Mesendoderm (in vitro differentiated cells): ENCODE measurements around the gene USH2A.

Source experiments
- DNase-seq: peaks from one replicate; pipeline ENCODE4 v3.0.0; 2013
- H2AK5ac ChIP-seq: 2 replicates; pipeline ENCODE4 v1.6.1; 2013; ENCODE audit warnings: low read length, inconsistent platforms
- H2BK120ac ChIP-seq: 2 replicates; pipeline ENCODE4 v1.6.1; 2013; ENCODE audit warnings: low read depth, mild to moderate bottlenecking, low read length, moderate library complexity, mixed read lengths
- H2BK15ac ChIP-seq: replicated peaks from 2 replicates; pipeline ENCODE4 v1.6.1; 2013; ENCODE audit warnings: low read depth, mild to moderate bottlenecking, moderate library complexity
- H2BK5ac ChIP-seq: 2 replicates; pipeline ENCODE4 v1.6.1; 2013; ENCODE audit warnings: low read length, inconsistent platforms
- H3K18ac ChIP-seq: 2 replicates; pipeline ENCODE4 v1.6.1; 2013; ENCODE audit warnings: mild to moderate bottlenecking, low read length, mixed read lengths
- H3K23ac ChIP-seq: one replicate; pipeline ENCODE4 v1.6.1; 2013; ENCODE audit warnings: low read length
- H3K27ac ChIP-seq: 2 replicates; pipeline ENCODE4 v1.5.1; 2013; ENCODE audit warnings: low read depth, mild to moderate bottlenecking, inconsistent platforms, low read length, moderate library complexity
- H3K27me3 ChIP-seq: 2 replicates; pipeline ENCODE4 v1.6.1; 2013; ENCODE audit warnings: low read length, control low read depth, mild to moderate bottlenecking, inconsistent platforms; ENCODE audit not compliant: insufficient read depth, poor library complexity
- H3K36me3 ChIP-seq: 2 replicates; pipeline ENCODE4 v1.6.1; 2013; ENCODE audit warnings: low read length, inconsistent platforms; ENCODE audit not compliant: control insufficient read depth, insufficient read depth
- H3K4ac ChIP-seq: one replicate; pipeline ENCODE4 v1.6.1; 2013; ENCODE audit warnings: low read depth, mild to moderate bottlenecking, low read length, moderate library complexity
- H3K4me1 ChIP-seq: 2 replicates; pipeline ENCODE4 v1.6.1; 2013; ENCODE audit warnings: low read depth, low read length, inconsistent platforms; ENCODE audit not compliant: control insufficient read depth
- H3K4me2 ChIP-seq: 2 replicates; pipeline ENCODE4 v1.6.1; 2013; ENCODE audit warnings: low read length
- H3K4me3 ChIP-seq: 2 replicates; pipeline ENCODE4 v1.5.1; 2013; ENCODE audit warnings: mild to moderate bottlenecking, low read length
- H3K56ac ChIP-seq: one replicate; pipeline ENCODE4 v1.6.1; 2013; ENCODE audit warnings: low read length
- H3K79me1 ChIP-seq: 2 replicates; pipeline ENCODE4 v1.6.1; 2013; ENCODE audit warnings: low read length, inconsistent platforms
- H3K79me2 ChIP-seq: 2 replicates; pipeline ENCODE4 v1.6.1; 2013; ENCODE audit warnings: mild to moderate bottlenecking, low read length; ENCODE audit not compliant: control insufficient read depth, insufficient read depth
- H3K9ac ChIP-seq: 2 replicates; pipeline ENCODE4 v1.6.1; 2013; ENCODE audit warnings: low read length, inconsistent platforms
- H4K5ac ChIP-seq: one replicate; pipeline ENCODE4 v1.6.1; 2013; ENCODE audit warnings: low read length
- H4K8ac ChIP-seq: one replicate; pipeline ENCODE4 v1.6.1; 2013; ENCODE audit warnings: low read depth, mild to moderate bottlenecking, control low read depth, low read length, moderate library complexity
- WGBS: extraction: QIAGEN DNeasy Blood & Tissue Kit; methylation state at CpG from one replicate; pipeline ENCODE4 v1.1.7; 2013; ENCODE audit warnings: low lambda C conversion rate, missing lambda C conversion rate; ENCODE audit not compliant: insufficient coverage; ENCODE audit errors: extremely low coverage; 5-methylcytosine and 5-hydroxymethylcytosine counted together

Gene USH2A

GRCh38 chr1:215728169-215728568, 695.1 kb downstream of the USH2A start:
- H3K27ac ChIP-seq = no peak overlapping the region
- no peaks in the 10 kb centered on the region for H3K36me3 ChIP-seq
- H3K4ac ChIP-seq = no peak overlapping the region
- H3K56ac ChIP-seq = no peak overlapping the region
- H3K18ac ChIP-seq = no peak overlapping the region
- no peak overlapping the region for H3K4me3 ChIP-seq
- no peak overlapping the region for H2BK120ac ChIP-seq
- no peaks in the 10 kb centered on the region for H3K79me2 ChIP-seq
- no CpG with 5 or more reads among the region's 3 CpGs for WGBS
- no peak overlapping the region for H2AK5ac ChIP-seq
- no peak overlapping the region for H3K9ac ChIP-seq
- DNase-seq = no peak
- H2BK5ac ChIP-seq = no peak overlapping the region
- no peak overlapping the region for H3K23ac ChIP-seq
- no peak overlapping the region for H3K4me2 ChIP-seq
- no peaks in the 10 kb centered on the region for H3K79me1 ChIP-seq
- no peak overlapping the region for H4K5ac ChIP-seq
- H2BK15ac ChIP-seq = no peak overlapping the region
- H4K8ac ChIP-seq = no peak overlapping the region
- no peaks in the 10 kb centered on the region for H3K27me3 ChIP-seq
- no peaks in the 10 kb centered on the region for H3K4me1 ChIP-seq

DNA sequence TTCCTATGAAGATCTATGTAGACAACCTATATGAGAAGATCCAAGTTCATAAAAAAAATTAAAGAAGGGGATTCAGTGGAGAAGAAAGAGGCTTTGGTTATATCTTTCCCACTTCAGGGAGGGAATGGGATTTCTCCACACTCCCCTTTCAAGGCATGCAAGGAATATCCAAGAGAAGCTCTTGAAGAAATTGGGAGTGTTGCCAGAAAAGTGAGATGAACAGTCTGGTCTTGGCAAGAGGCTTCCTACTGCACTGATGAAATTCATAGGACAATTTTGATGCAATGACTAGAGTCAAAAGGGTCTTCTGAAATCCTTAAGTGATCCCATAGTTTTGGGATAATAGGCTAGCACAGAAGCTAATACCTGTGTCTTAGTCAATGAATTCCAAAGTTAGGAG, 703.1 kb downstream of the USH2A start:
- H3K23ac ChIP-seq = no peak overlapping the region
- no peak overlapping the region for H2BK120ac ChIP-seq
- no peak overlapping the region for H4K5ac ChIP-seq

DNA sequence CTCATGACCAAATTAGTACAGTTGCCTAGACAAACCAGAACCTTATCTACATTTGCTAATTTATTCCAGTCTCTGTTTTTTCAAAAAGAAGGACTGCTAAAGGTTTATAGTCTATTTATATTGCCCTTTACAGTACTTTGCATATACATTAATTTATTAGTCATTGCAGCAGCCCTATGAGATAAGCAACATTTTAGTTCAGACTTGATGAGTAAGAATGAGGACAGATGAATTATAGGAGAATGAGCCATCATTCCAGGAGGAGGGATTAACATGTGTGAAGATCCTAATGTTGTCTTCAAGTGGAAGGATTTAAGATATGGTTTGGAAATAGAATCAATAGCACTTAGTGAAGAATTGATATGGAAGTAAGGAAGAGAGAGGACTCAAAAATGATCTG, 703.7 kb downstream of the USH2A start:
- Histone ChIP-seq H2BK5ac (no peak overlapping the region), H3K23ac (no peak overlapping the region), H3K9ac (no peak overlapping the region), H3K4me1 (no peaks in the 10 kb centered on the region), H3K79me2 (no peaks in the 10 kb centered on the region), H4K5ac (no peak overlapping the region), H3K27ac (no peak overlapping the region), H3K36me3 (no peaks in the 10 kb centered on the region), H3K4me3 (no peak overlapping the region), H2BK15ac (no peak overlapping the region), H3K79me1 (no peaks in the 10 kb centered on the region), H3K27me3 (no peaks in the 10 kb centered on the region), H3K4me2 (no peak overlapping the region), H3K56ac (no peak overlapping the region), H2AK5ac (no peak overlapping the region), H4K8ac (no peak overlapping the region), H2BK120ac (no peak overlapping the region), H3K18ac (no peak overlapping the region), H3K4ac (no peak overlapping the region)
- DNase-seq = no peak

More for the DNA sequence above, 703.1 kb downstream of the USH2A start:
- no peak overlapping the region for H4K8ac ChIP-seq
- no peak overlapping the region for H3K27ac ChIP-seq
- no peak overlapping the region for H2BK15ac ChIP-seq
- DNase-seq = no peak
- H3K56ac ChIP-seq = no peak overlapping the region
- no peak overlapping the region for H3K4me2 ChIP-seq
- H3K4me3 ChIP-seq = no peak overlapping the region
- H3K18ac ChIP-seq = no peak overlapping the region
- H3K79me1 ChIP-seq = no peaks in the 10 kb centered on the region
- H3K4ac ChIP-seq = no peak overlapping the region
- no peak overlapping the region for H3K9ac ChIP-seq
- no peaks in the 10 kb centered on the region for H3K79me2 ChIP-seq
- H3K4me1 ChIP-seq = no peaks in the 10 kb centered on the region
- no peaks in the 10 kb centered on the region for H3K36me3 ChIP-seq
- H2BK5ac ChIP-seq = no peak overlapping the region
- H3K27me3 ChIP-seq = no peaks in the 10 kb centered on the region
- no peak overlapping the region for H2AK5ac ChIP-seq

GRCh38 chr1:215718575-215719287, 704.5 kb downstream of the USH2A start:
- no peak overlapping the region for H3K23ac ChIP-seq
- H3K56ac ChIP-seq = no peak overlapping the region
- no peaks in the 10 kb centered on the region for H3K36me3 ChIP-seq
- no peak overlapping the region for H3K4me2 ChIP-seq
- no peaks in the 10 kb centered on the region for H3K79me2 ChIP-seq
- no CpG with 5 or more reads among the region's 3 CpGs for WGBS
- H3K9ac ChIP-seq = no peak overlapping the region
- no peak overlapping the region for H2AK5ac ChIP-seq
- no peak overlapping the region for H2BK120ac ChIP-seq
- H3K79me1 ChIP-seq = no peaks in the 10 kb centered on the region
- H4K5ac ChIP-seq = no peak overlapping the region
- no peak overlapping the region for H2BK5ac ChIP-seq
- H3K4me1 ChIP-seq = no peaks in the 10 kb centered on the region
- DNase-seq = no peak
- H3K4me3 ChIP-seq = no peak overlapping the region
- no peak overlapping the region for H4K8ac ChIP-seq
- no peaks in the 10 kb centered on the region for H3K27me3 ChIP-seq
- no peak overlapping the region for H3K18ac ChIP-seq
- H2BK15ac ChIP-seq = no peak overlapping the region
- H3K4ac ChIP-seq = no peak overlapping the region
- H3K27ac ChIP-seq = no peak overlapping the region

DNA sequence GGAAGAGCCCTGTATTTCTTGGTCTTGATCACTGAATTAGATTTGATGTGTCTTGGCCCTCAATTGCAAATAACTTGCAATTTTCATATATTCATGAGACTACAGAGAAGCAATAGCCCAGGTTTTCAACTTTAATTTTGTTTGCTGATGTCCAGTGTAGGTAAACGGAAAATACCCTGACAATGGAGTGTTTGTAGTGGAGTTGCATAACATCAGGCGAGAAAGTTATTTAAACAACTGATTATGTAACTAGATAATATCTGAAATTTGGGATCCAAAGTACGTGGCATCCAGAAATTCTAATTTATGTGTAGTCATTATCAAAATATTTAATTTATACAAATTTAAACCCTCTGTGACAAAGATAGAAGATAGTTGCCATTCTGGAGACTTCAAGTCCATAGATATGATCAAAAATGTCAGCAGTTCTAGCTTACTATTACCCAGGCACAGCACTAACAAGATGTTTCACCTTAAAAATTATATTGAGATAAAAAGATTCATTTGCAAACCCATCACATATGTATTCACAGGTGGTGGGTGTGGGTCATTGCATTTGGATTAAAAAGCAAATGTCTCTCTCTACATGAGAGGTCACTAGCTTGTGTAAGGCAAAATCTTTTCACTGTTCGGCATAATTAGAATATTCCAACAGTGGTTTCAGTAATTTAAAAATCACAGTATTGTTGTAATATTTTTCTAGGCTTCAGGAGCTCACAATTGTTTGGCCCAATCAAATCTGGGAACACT, 705.4 kb downstream of the USH2A start:
- Histone ChIP-seq H3K18ac (no peak overlapping the region), H2AK5ac (no peak overlapping the region), H4K5ac (no peak overlapping the region), H3K79me2 (no peaks in the 10 kb centered on the region), H3K4me1 (no peaks in the 10 kb centered on the region), H3K36me3 (no peaks in the 10 kb centered on the region), H3K23ac (no peak overlapping the region), H3K9ac (no peak overlapping the region), H3K4me2 (no peak overlapping the region), H2BK15ac (no peak overlapping the region), H3K4me3 (no peak overlapping the region), H3K27me3 (no peaks in the 10 kb centered on the region), H3K79me1 (no peaks in the 10 kb centered on the region), H4K8ac (no peak overlapping the region), H3K56ac (no peak overlapping the region), H2BK5ac (no peak overlapping the region), H3K27ac (no peak overlapping the region), H2BK120ac (no peak overlapping the region), H3K4ac (no peak overlapping the region)
- DNase-seq = no peak
- WGBS = no CpG with 5 or more reads among the region's 4 CpGs

DNA sequence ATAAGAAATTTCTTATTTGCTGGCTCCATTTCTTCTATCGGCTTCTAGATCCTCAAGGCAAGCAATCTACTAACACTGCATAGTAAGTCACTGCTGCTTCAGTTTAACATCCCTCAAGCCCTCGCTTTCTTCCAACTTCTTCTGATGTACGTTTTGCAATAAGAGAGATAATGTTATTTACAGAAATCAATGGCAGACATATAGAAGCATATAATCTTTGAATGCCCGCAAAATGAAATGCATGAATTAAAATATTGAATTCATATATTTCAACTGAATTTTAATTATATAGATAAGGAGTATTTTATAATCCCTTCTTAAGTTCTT, 712.4 kb downstream of the USH2A start:
- Histone ChIP-seq H2BK5ac (no peak overlapping the region), H3K4me3 (no peak overlapping the region), H2AK5ac (no peak overlapping the region), H3K9ac (no peak overlapping the region), H3K79me2 (no peaks in the 10 kb centered on the region), H2BK15ac (no peak overlapping the region), H3K27ac (no peak overlapping the region), H2BK120ac (no peak overlapping the region), H3K18ac (no peak overlapping the region), H3K27me3 (no peaks in the 10 kb centered on the region), H3K4me1 (no peaks in the 10 kb centered on the region), H3K23ac (no peak overlapping the region), H4K5ac (no peak overlapping the region), H3K79me1 (no peaks in the 10 kb centered on the region), H3K4ac (no peak overlapping the region), H3K4me2 (no peak overlapping the region), H4K8ac (no peak overlapping the region), H3K56ac (no peak overlapping the region), H3K36me3 (no peaks in the 10 kb centered on the region)
- no peak for DNase-seq
- WGBS = no CpG with 5 or more reads among the region's 4 CpGs
